Fibroblast of lung (primary cell): ENCODE measurements around the gene RBMS2. TPM values are rescaled to one million over a fixed set of nuclear protein-coding genes. Genes with fewer than 3 reads are reported as not detected.

ENCODE experiments used
- DNase-seq, 2 donors: peaks; one replicate each; pipeline versions ENCODE4 v3.0.0 to v3.0.0-alpha.2; 2010; ENCODE audit warnings: low read depth in 2 of 2
- H2AFZ ChIP-seq: 2 replicates; pipeline ENCODE4 v1.5.1; 2012; ENCODE audit warnings: low read length, control low read depth, inconsistent platforms
- H3K27ac ChIP-seq: 2 replicates; pipeline ENCODE4 v1.5.1; 2011; ENCODE audit warnings: low read length, control low read depth; ENCODE audit not compliant: insufficient read depth
- H3K27me3 ChIP-seq: 2 replicates; pipeline ENCODE4 v1.5.1; 2011; ENCODE audit warnings: mild to moderate bottlenecking, low read length; ENCODE audit not compliant: control insufficient read depth, insufficient read depth
- H3K36me3 ChIP-seq: 2 replicates; pipeline ENCODE4 v1.5.1; 2011; ENCODE audit warnings: low read length; ENCODE audit not compliant: control insufficient read depth, insufficient read depth
- H3K4me1 ChIP-seq: 2 replicates; pipeline ENCODE4 v1.5.1; 2011; ENCODE audit warnings: low read length; ENCODE audit not compliant: control insufficient read depth, insufficient read depth; ENCODE audit errors: extremely low read depth
- H3K4me2 ChIP-seq: 2 replicates; pipeline ENCODE4 v1.5.1; 2011; ENCODE audit warnings: low read length, control low read depth; ENCODE audit not compliant: insufficient read depth; ENCODE audit errors: extremely low read depth
- H3K4me3 ChIP-seq, 4 experiments: fragments of 200-600 bp in 1 of 4; sonication (generic) in 1 of 4; replicated peaks in 1 of 4; 2 replicates each; pipeline ENCODE4 v1.5.1; 2011 to 2016; ENCODE audit warnings: low read length in 4 of 4, low read depth in 3 of 4, mild to moderate bottlenecking in 3 of 4, control low read depth in 2 of 4, inconsistent platforms in 1 of 4, mixed read lengths in 1 of 4; ENCODE audit not compliant: insufficient read depth in 1 of 4; ENCODE audit errors: control extremely low read depth in 1 of 4
- H3K79me2 ChIP-seq: 2 replicates; pipeline ENCODE4 v1.5.1; 2012; ENCODE audit warnings: mild to moderate bottlenecking, low read length, inconsistent platforms; ENCODE audit not compliant: control insufficient read depth, insufficient read depth
- H3K9ac ChIP-seq: 2 replicates; pipeline ENCODE4 v1.5.1; 2011; ENCODE audit warnings: mild to moderate bottlenecking, low read length, control low read depth; ENCODE audit not compliant: insufficient read depth
- H3K9me3 ChIP-seq: 2 replicates; pipeline ENCODE4 v1.5.1; 2012; ENCODE audit warnings: low read depth, low read length; ENCODE audit not compliant: control insufficient read depth, insufficient read depth
- H4K20me1 ChIP-seq: 2 replicates; pipeline ENCODE4 v1.5.1; 2011; ENCODE audit warnings: low read length; ENCODE audit not compliant: control insufficient read depth, insufficient read depth; ENCODE audit errors: extremely low read depth
- CTCF ChIP-seq, 2 donors: IDR thresholded peaks in 1 of 2; conservative IDR thresholded peaks in 1 of 2; 1 replicate in 1 of 2; 2 replicates in 1 of 2; pipeline ENCODE4 v1.5.1; 2011 to 2012; ENCODE audit warnings: low read length in 2 of 2, control low read depth in 1 of 2, inconsistent platforms in 1 of 2, low read depth in 1 of 2, mild to moderate bottlenecking in 1 of 2
- EZH2 ChIP-seq: IDR thresholded peaks from 2 replicates; pipeline ENCODE4 v1.5.1; 2012; ENCODE audit warnings: low read length, control low read depth, mild to moderate bottlenecking; ENCODE audit errors: missing control alignments
- polyA plus RNA-seq, 2 donors: library from polyadenylated mRNA; depleted of rRNA in 1 of 2; stranded (reverse) in 1 of 2; unstranded in 1 of 2; fragments of >200 nt; gene quantifications; 2 replicates each; pipeline ENCODE4 v1.2.1, GENCODE V29; 2011 to 2012; ENCODE audit warnings: missing spikeins in 1 of 2
- total RNA-seq: library from RNA; depleted of rRNA; stranded (reverse); fragments of >200 nt; gene quantifications from 2 replicates; pipeline ENCODE4 v1.2.1, GENCODE V29; 2014

Gene RBMS2
- total and polyA plus RNA-seq, 2 donors (not counting 1 experiment from before 2014, with no cell fraction given), result 23.1 to 66.9 TPM

- TF ChIP-seq EZH2, result no peak
- TF ChIP-seq CTCF (conservative IDR thresholded peaks at IDR 0.05 in 1 of 2, IDR thresholded peaks at IDR 0.05 in 1 of 2; ENCODE audit: low read depth in 1 of 2, low read length in 2 of 2), result no peak
- Histone ChIP-seq H3K79me2 (peaks cover 88% of the 10 kb centered on the region), H3K9me3 (no peaks in the 10 kb centered on the region), H3K9ac (peak within 1 kb of the TSS; percentile 67), H4K20me1 (no peaks in the 10 kb centered on the region), H2AFZ (peak within 1 kb of the TSS; percentile 12), H3K27me3 (no peaks in the 10 kb centered on the region), H3K27ac (peak within 1 kb of the TSS; percentile 92), H3K4me2 (peak within 1 kb of the TSS; percentile 99), H3K4me1 (peaks cover 25% of the 10 kb centered on the region), H3K4me3 (peak within 1 kb of the TSS; percentile 86 to 97 (median 94)), H3K36me3 (peaks cover 3% of the 10 kb centered on the region)
- DNase-seq, result peak; percentile 72 to 77
Measured at GRCh38 chr12:56630180-56630632, 108.6 kb downstream of the RBMS2 start, which contains the start of gene BAZ2A. Gene BAZ2A (minus strand): TSS chr12:56630326. CDS start chr12:56617530, 12,796 bp downstream.

GRCh38 chr12:56631790-56632700 is 110.4 kb downstream of the RBMS2 start:
- H3K4me3 ChIP-seq, result peak overlapping the region in 3 of 4 experiments; percentile 0 to 76 (median 50)
- no peak overlapping the region for H2AFZ ChIP-seq

More at GRCh38 chr12:56631790-56632700, 110.4 kb downstream of the RBMS2 start:
- Histone ChIP-seq H4K20me1 (no peaks in the 10 kb centered on the region), H3K27ac (no peak overlapping the region), H3K79me2 (peaks cover 81% of the 10 kb centered on the region), H3K4me2 (peak overlapping the region; percentile 42), H3K4me1 (peaks cover 25% of the 10 kb centered on the region), H3K9me3 (no peaks in the 10 kb centered on the region), H3K27me3 (no peaks in the 10 kb centered on the region), H3K9ac (no peak overlapping the region), H3K36me3 (peaks cover 1% of the 10 kb centered on the region)
- DNase-seq, result peak; percentile 31
- TF ChIP-seq CTCF (conservative IDR thresholded peaks at IDR 0.05 in 1 of 2, IDR thresholded peaks at IDR 0.05 in 1 of 2; ENCODE audit: low read depth in 1 of 2, low read length in 2 of 2) (no peak), EZH2 (no peak)
